GM12878 (cell line): ENCODE results near the gene NAV2. TPM values are rescaled to one million over a fixed set of nuclear protein-coding genes. Genes with fewer than 3 reads are reported as not detected.

Source experiments
- ATAC-seq: fragments of 200-7000 bp; cut with Tn5 transposase; 3 replicates; pipeline ENCODE4 v1.9.1; 2020; ENCODE audit warnings: mild to moderate bottlenecking, moderate library complexity
- BruUV-seq: library from RNA; stranded (reverse); fragments of 400-500 nt; replicated peaks from 2 replicates; lab custom pipeline; 2021; lab: Mats Ljungman, UMichigan
- CTCF ChIA-PET: fragments of 300-600 bp; sonication (Branson Sonifier 250); formaldehyde crosslinking; extraction: SDS; loops from one replicate; lab custom pipeline; 2021; ENCODE audit warnings: inconsistent platforms; lab: Yijun Ruan, JAX
- POLR2A ChIA-PET: fragments of 350-600 bp; formaldehyde crosslinking; extraction: SDS; loops from one replicate; lab custom pipeline; 2021; ENCODE audit warnings: inconsistent platforms; lab: Charles Lee
- RAD21 ChIA-PET: fragments of 300-600 bp; sonication (Branson Sonifier 250); formaldehyde crosslinking; loops from one replicate; lab custom pipeline; 2023; ENCODE audit warnings: antibody characterized with exemption; ENCODE audit not compliant: unreplicated experiment; lab: Charles Lee
- SMC1A ChIA-PET: fragments of 300-600 bp; sonication (Branson Sonifier 250); formaldehyde crosslinking; loops from one replicate; lab custom pipeline; 2023; ENCODE audit not compliant: unreplicated experiment, uncharacterized antibody; lab: Charles Lee
- DNase-seq: peaks from one replicate; pipeline ENCODE4 v3.0.0-alpha.2; 2011; ENCODE audit warnings: low read depth, low spot score
- FAIRE-seq: peaks from 3 replicates; lab custom pipeline; 2011; peaks lifted over from hg19 to GRCh38; lab: Jason Lieb, UNC
- H2AFZ ChIP-seq: 2 replicates; pipeline ENCODE4 v1.6.0; 2011; ENCODE audit warnings: low read depth, low read length, control low read depth; ENCODE audit not compliant: control insufficient read depth
- H3K27ac ChIP-seq: 2 replicates; pipeline ENCODE4 v1.5.1; 2011; ENCODE audit warnings: control low read depth; ENCODE audit not compliant: control insufficient read depth, insufficient read depth
- H3K27me3 ChIP-seq, 2 experiments: replicated peaks in 1 of 2; 2 replicates each; pipeline versions ENCODE4 v1.6.0 to v1.6.1; 2011; ENCODE audit warnings: low read length in 1 of 2; ENCODE audit not compliant: control insufficient read depth in 2 of 2, insufficient read depth in 2 of 2
- H3K36me3 ChIP-seq, 2 experiments: 2 replicates each; pipeline ENCODE4 v1.5.1; 2011; ENCODE audit warnings: low read length in 1 of 2; ENCODE audit not compliant: control insufficient read depth in 2 of 2, insufficient read depth in 2 of 2
- H3K4me1 ChIP-seq: 2 replicates; pipeline ENCODE4 v1.6.1; 2011; ENCODE audit warnings: mild to moderate bottlenecking, low read length, moderate library complexity, mixed read lengths; ENCODE audit not compliant: control insufficient read depth, insufficient read depth
- H3K4me2 ChIP-seq: 2 replicates; pipeline ENCODE4 v1.6.0; 2011; ENCODE audit warnings: control low read depth; ENCODE audit not compliant: control insufficient read depth, insufficient read depth
- H3K4me3 ChIP-seq: fragments of 200-600 bp; sonication (generic); 2 replicates; pipeline ENCODE4 v1.5.1; 2016
- H3K79me2 ChIP-seq: 2 replicates; pipeline ENCODE4 v1.6.0; 2011; ENCODE audit warnings: low read length; ENCODE audit not compliant: control insufficient read depth, insufficient read depth
- H3K9ac ChIP-seq: 2 replicates; pipeline ENCODE4 v1.8.0; 2011; ENCODE audit warnings: low read length, control low read depth, mixed read lengths; ENCODE audit not compliant: control insufficient read depth, insufficient read depth
- H3K9me3 ChIP-seq: replicated peaks from 3 replicates; pipeline ENCODE4 v1.5.1; 2011; ENCODE audit warnings: mild to moderate bottlenecking, low read length; ENCODE audit not compliant: control insufficient read depth, insufficient read depth
- H4K20me1 ChIP-seq: 2 replicates; pipeline ENCODE4 v1.6.0; 2011; ENCODE audit not compliant: control insufficient read depth, insufficient read depth
- CHD4 ChIP-seq: fragments of 200-600 bp; sonication (generic); IDR thresholded peaks from 2 replicates; pipeline ENCODE4 v1.6.1; 2016; ENCODE audit warnings: mild to moderate bottlenecking
- IRF5 ChIP-seq: fragments of 450-650 bp; IDR thresholded peaks from 2 replicates; pipeline ENCODE4 v1.6.1; 2017; ENCODE audit warnings: borderline replicate concordance
- NFIC ChIP-seq: IDR thresholded peaks from 2 replicates; pipeline ENCODE4 v1.6.1; 2012; ENCODE audit warnings: low read depth, mild to moderate bottlenecking, inconsistent platforms, low read length, moderate library complexity
- PRDM15 ChIP-seq: fragments of 450-650 bp; formaldehyde crosslinking; IDR thresholded peaks from 2 replicates; pipeline ENCODE4 v1.4.0; 2020; ENCODE audit warnings: mild to moderate bottlenecking, moderate library complexity
- SMARCA5 ChIP-seq: fragments of 450-650 bp; IDR thresholded peaks from 2 replicates; pipeline ENCODE4 v1.6.1; 2017; ENCODE audit warnings: mild to moderate bottlenecking
- SMC3 ChIP-seq: IDR thresholded peaks from 2 replicates; pipeline ENCODE4 v1.6.1; 2011; ENCODE audit warnings: low read length, improper control_type of control experiment, borderline replicate concordance
- SP1 ChIP-seq: IDR thresholded peaks from one replicate; pipeline ENCODE4 v1.6.1; 2011; ENCODE audit warnings: low read depth, low read length
- TBL1XR1 ChIP-seq: IDR thresholded peaks from 2 replicates; pipeline ENCODE4 v1.6.1; 2012; ENCODE audit warnings: low read depth, low read length, improper control_type of control experiment
- USF1 ChIP-seq: IDR thresholded peaks from 2 replicates; pipeline ENCODE4 v1.6.1; 2011; ENCODE audit warnings: borderline replicate concordance, low read depth, mild to moderate bottlenecking, moderate library complexity, mixed read lengths, low read length; ENCODE audit not compliant: insufficient read depth; ENCODE audit errors: extremely low read length
- WGBS: methylation state at CpG from one replicate; pipeline ENCODE4 v1.1.6; 2016; ENCODE audit warnings: low lambda C conversion rate; ENCODE audit not compliant: insufficient replicate concordance, insufficient coverage; ENCODE audit errors: missing lambda C conversion rate; 5-methylcytosine and 5-hydroxymethylcytosine counted together
- in situ Hi-C: fragments of 300-500 bp; cut with MboI; formaldehyde crosslinking; loops from 9 replicates; pipeline ENCODE4 v1.14.3; 2018; ENCODE audit warnings: mixed read lengths
- intact Hi-C: fragments of 100-400 bp; cut with micrococcal nuclease; formaldehyde crosslinking; loops from one replicate; pipeline ENCODE4 v1.14.2; 2022; ENCODE audit not compliant: unreplicated experiment
- polyA plus RNA-seq, 11 experiments: library from polyadenylated mRNA; depleted of rRNA in 4 of 11; unstranded in 6 of 11; stranded (reverse) in 5 of 11; fragments of >200 nt; fragmentation: Nextera tagmentation in 4 of 11; fragmentation: Illumina TruSeq in 1 of 11; extraction: Ambion mirVana in 4 of 11; extraction: Trizol in 1 of 11; gene quantifications; 1 replicate in 1 of 11; 2 replicates in 10 of 11; pipeline versions ENCODE4 v1.2.1 to v1.2.3, GENCODE V29; 2011 to 2016; ENCODE audit warnings: inconsistent platforms in 2 of 11, missing spikeins in 2 of 11, low read depth in 1 of 11
- total RNA-seq, 4 experiments: library from RNA; depleted of rRNA in 3 of 4; stranded (reverse); fragments of >200 nt in 3 of 4; fragmentation: Illumina TruSeq in 1 of 4; extraction: Trizol in 1 of 4; gene quantifications; 2 replicates each; pipeline versions ENCODE4 v1.2.1 to v1.2.3, GENCODE V29; 2013 to 2021

Gene NAV2
- total and polyA plus RNA-seq, 10 of the 15 experiments (the other 5 are each of a cell fraction or from before 2014, with no cell fraction given), result 0.35 to 6.1 (median 1.1) TPM

GRCh38 chr11:20156876-20157613 is 444.4 kb downstream of the NAV2 start:
- intact Hi-C loops, result no loop called here
- peaks cover 8 to 16% of the 10 kb centered on the region in 2 experiments for H3K27me3 ChIP-seq
- peak overlapping the region; percentile 54 for H3K4me2 ChIP-seq

GRCh38 chr11:20157728-20158127 is 445.1 kb downstream of the NAV2 start:
- no peaks in the 10 kb centered on the region for H3K36me3 ChIP-seq
- POLR2A ChIA-PET, result no interaction called here
- H3K4me3 ChIP-seq, result no peak overlapping the region
- peak; percentile 26; the same call in 2 of the 3 replicates for ATAC-seq
- SMC1A ChIA-PET, result no interaction called here
- H3K9ac ChIP-seq, result no peak overlapping the region
- no peaks in the 10 kb centered on the region for H3K79me2 ChIP-seq
- H3K4me1 ChIP-seq, result no peaks in the 10 kb centered on the region; the same call in 1 of the 2 replicates
- H3K4me2 ChIP-seq, result no peak overlapping the region
- BruUV-seq, result no TSS peak
- H3K9me3 ChIP-seq, result no peaks in the 10 kb centered on the region; the same call in 2 of the 3 replicates
- H2AFZ ChIP-seq, result no peak overlapping the region
- in situ Hi-C loops (no loop called here), intact Hi-C loops (no loop called here)
- peaks cover 10 to 19% of the 10 kb centered on the region in 2 experiments for H3K27me3 ChIP-seq
- 6% methylated on average over 9 of the region's 9 CpGs for WGBS
- FAIRE-seq, result no peak
- H4K20me1 ChIP-seq, result no peaks in the 10 kb centered on the region
- CTCF ChIA-PET, result no interaction called here
- RAD21 ChIA-PET, result no interaction called here
- H3K27ac ChIP-seq, result no peak overlapping the region
- no peak for DNase-seq
- TF ChIP-seq CHD4, result no peak
- no peak for TF ChIP-seq SMARCA5
- TF ChIP-seq IRF5, result no peak
- no peak for TF ChIP-seq TBL1XR1
- no peak for TF ChIP-seq SMC3
- TF ChIP-seq PRDM15 (CRISPR knock-in tag), result no peak
- TF ChIP-seq SP1, result no peak

More at GRCh38 chr11:20156876-20157613, 444.4 kb downstream of the NAV2 start:
- ChIA-PET SMC1A (no interaction called here), RAD21 (no interaction called here), POLR2A (no interaction called here), CTCF (no interaction called here)
- no peaks in the 10 kb centered on the region for H3K79me2 ChIP-seq
- H3K27ac ChIP-seq, result no peak overlapping the region
- no peak for DNase-seq
- H3K9me3 ChIP-seq, result no peaks in the 10 kb centered on the region; the same call in 2 of the 3 replicates
- in situ Hi-C loops, result no loop called here
- ATAC-seq, result peak; percentile 47
- no peaks in the 10 kb centered on the region for H4K20me1 ChIP-seq
- no TSS peak for BruUV-seq
- H3K4me3 ChIP-seq, result peak overlapping the region; percentile 32; the same call in 1 of the 2 replicates
- WGBS, result 1% methylated on average over 36 of the region's 45 CpGs
- H2AFZ ChIP-seq, result no peak overlapping the region
- H3K9ac ChIP-seq, result no peak overlapping the region
- TF ChIP-seq NFIC (no peak), USF1 (no peak)
- FAIRE-seq, result no peak
- no peaks in the 10 kb centered on the region for H3K36me3 ChIP-seq
- H3K4me1 ChIP-seq, result no peaks in the 10 kb centered on the region; the same call in 1 of the 2 replicates
